Measurements from ENCODE around the gene PSMD9. TPM values are rescaled to one million over a fixed set of nuclear protein-coding genes. Genes with fewer than 3 reads are reported as not detected.

The PSMD9 gene
- total RNA-seq, 1 experiment from 2014 or later: 55.5 TPM

GRCh38 chr12:121888478-121889273 is at the start of gene PSMD9 (continued):
- TF ChIP-seq ZBTB33 (IDR thresholded peaks at IDR 0.05; ENCODE audit: extremely low read depth, insufficient replicate concordance, low read length): peak; percentile 91
- peak; percentile 98 for TF ChIP-seq RAD21 (IDR thresholded peaks at IDR 0.05; ENCODE audit: low read depth)
- TF ChIP-seq SIN3A (IDR thresholded peaks at IDR 0.05; ENCODE audit: low read depth): peak; percentile 90
- peak; percentile 85 for TF ChIP-seq EGR1 (IDR thresholded peaks at IDR 0.05; ENCODE audit: low read depth)
- peak; percentile 92 for TF ChIP-seq SP1 (IDR thresholded peaks at IDR 0.05; ENCODE audit: low read depth)
- TF ChIP-seq TCF7L2 (IDR thresholded peaks at IDR 0.05; ENCODE audit: borderline replicate concordance, extremely low read depth, insufficient read depth, insufficient read length): peak; percentile 49
- peak; percentile 58; the same call in 1 of the 2 replicates for TF ChIP-seq SRF (IDR thresholded peaks at IDR 0.05; ENCODE audit: low read depth)
- TF ChIP-seq FOSL1 (IDR thresholded peaks at IDR 0.05; ENCODE audit: low read depth): peak; percentile 71

GRCh38 chr12:121839106-121839992 is 49.2 kb upstream of the PSMD9 start:
- CTCF ChIA-PET: interaction anchor here (6.0 kb wide), 1 partner anchor 45 kb away, joined by 20 read pairs; the partner anchor contains the start of gene RHOF
- RAD21 ChIA-PET (ENCODE audit: low non-redundant PET in 1 of 2, low total read pairs in 2 of 2, uncharacterized antibody in 2 of 2, unreplicated experiment in 2 of 2): interaction anchor here in 1 of 2 experiments (1.1 kb wide), 1 partner anchor 49 kb away, joined by 3 read pairs; the partner anchor contains the start of gene PSMD9
- no peaks in the 10 kb centered on the region for H3K27me3 ChIP-seq (ENCODE audit: insufficient read depth, low read length)
- TF ChIP-seq TCF7L2 (IDR thresholded peaks at IDR 0.05; ENCODE audit: borderline replicate concordance, extremely low read depth, insufficient read depth, insufficient read length): peak; percentile 19
- TF ChIP-seq CEBPB (IDR thresholded peaks at IDR 0.05; ENCODE audit: low read depth): no peak
- no peak for TF ChIP-seq ZBTB33 (IDR thresholded peaks at IDR 0.05; ENCODE audit: extremely low read depth, insufficient replicate concordance, low read length)
- peak; percentile 81 for TF ChIP-seq POLR2A (IDR thresholded peaks at IDR 0.05; ENCODE audit: borderline replicate concordance, extremely low read depth, insufficient read depth, insufficient read length)
- no peak for TF ChIP-seq REST (IDR thresholded peaks at IDR 0.05; ENCODE audit: low read depth)
- TF ChIP-seq YY1 (IDR thresholded peaks at IDR 0.05; ENCODE audit: extremely low read depth, insufficient replicate concordance, low read depth, low read length): peak; percentile 66

More at GRCh38 chr12:121839106-121839992, 49.2 kb upstream of the PSMD9 start:
- POLR2A ChIA-PET: interaction anchor here (1.0 kb wide), 1 partner anchor 37 kb away, joined by 4 read pairs; no protein-coding TSS in a partner anchor
- no peaks in the 10 kb centered on the region for H3K36me3 ChIP-seq (ENCODE audit: control insufficient read depth in 1 of 2, insufficient read depth in 2 of 2, low read length in 2 of 2)
- intact Hi-C loops (cut with micrococcal nuclease): loop anchor here (1.0 to 2.0 kb wide), 2 partner anchors 39 to 45 kb away; no protein-coding TSS in a partner anchor
- no peaks in the 10 kb centered on the region for H3K9me3 ChIP-seq (ENCODE audit: control insufficient read depth in 1 of 2, insufficient read depth in 1 of 2, low read depth in 1 of 2, low read length in 2 of 2)
- H3K4me3 ChIP-seq (replicated peaks in 1 of 2; ENCODE audit: low read depth in 1 of 2, low read length in 2 of 2): peak overlapping the region; percentile 55 to 94
- DNase-seq (ENCODE audit: low read depth, low spot score): peak; percentile 95
- peak overlapping the region; percentile 66 for H3K27ac ChIP-seq (ENCODE audit: low read depth, low read length)
- peak overlapping the region; percentile 82 for H3K4me2 ChIP-seq (ENCODE audit: low read length)
- ATAC-seq: peak; percentile 93
- H3K4me1 ChIP-seq (ENCODE audit: control insufficient read depth in 1 of 2, insufficient read depth in 2 of 2, low read length in 2 of 2): peaks cover 4 to 44% of the 10 kb centered on the region in 2 experiments; a peak in 3 of 4 replicates
- no peaks in the 10 kb centered on the region for H3K79me2 ChIP-seq (ENCODE audit: insufficient read depth, low read length)
- peak overlapping the region; percentile 87 for H2AFZ ChIP-seq (ENCODE audit: low read depth, low read length, poor library complexity, severe bottlenecking)
- no peaks in the 10 kb centered on the region for H4K20me1 ChIP-seq (ENCODE audit: insufficient read depth)
- H3K9me2 ChIP-seq (ENCODE audit: insufficient read depth): no peaks in the 10 kb centered on the region
- peak overlapping the region; percentile 88 for H3K9ac ChIP-seq (ENCODE audit: low read length)
- TSS peak; percentile 66 for BruUV-seq (replicated peaks)

All from HCT116 (cell line).